ENCODE measurements around the gene CCP110. TPM values are rescaled to one million over a fixed set of nuclear protein-coding genes. Genes with fewer than 3 reads are reported as not detected.

Gene CCP110
- total and polyA plus RNA-seq, 2 of the 13 experiments (the other 11 are each of a cell fraction or from before 2014, with no cell fraction given) = 10.0 to 11.1 TPM

DNA sequence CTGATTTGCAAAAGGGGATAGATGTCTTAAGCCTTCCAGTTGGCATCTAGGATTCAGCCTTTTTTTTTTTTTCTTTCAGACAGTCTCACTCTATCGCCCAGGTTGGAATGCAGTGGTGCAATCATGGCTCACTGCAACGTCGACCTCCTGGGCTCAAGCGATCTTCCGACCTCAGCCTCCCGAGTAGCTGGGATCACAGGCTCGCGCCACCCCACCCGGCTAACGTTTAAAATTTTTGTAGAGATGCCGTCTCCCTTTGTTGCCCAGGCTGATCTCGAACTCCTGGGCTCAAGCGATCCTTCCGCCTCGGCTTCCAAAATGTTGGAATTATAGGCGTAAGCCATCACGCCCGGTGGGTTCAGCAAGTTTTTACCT lies 571 bp upstream of the CCP110 start (continued):
- TF ChIP-seq SRY (CRISPR knock-in tag; IDR thresholded peaks at IDR 0.05) (peak; percentile 16; the same call in 1 of the 2 replicates), ZNF777 (CRISPR knock-in tag; IDR thresholded peaks at IDR 0.05) (peak; percentile 47; the same call in 1 of the 2 replicates), CEBPB (IDR thresholded peaks at IDR 0.05; ENCODE audit: borderline replicate concordance, low read depth, low read length) (peak; percentile 92), SP140L (CRISPR knock-in tag; IDR thresholded peaks at IDR 0.05; ENCODE audit: borderline replicate concordance) (no peak), PBX2 (CRISPR knock-in tag; IDR thresholded peaks at IDR 0.05) (no peak), ADNP (CRISPR knock-in tag; IDR thresholded peaks at IDR 0.05) (0 out of 2 replicates have a peak, but pooled peaks have one; percentile 71), TRIM22 (IDR thresholded peaks at IDR 0.05) (no peak), IRF2 (CRISPR knock-in tag; IDR thresholded peaks at IDR 0.05) (no peak; the same call in 1 of the 2 replicates), NFAT5 (CRISPR knock-in tag; IDR thresholded peaks at IDR 0.05) (peak; percentile 44; the same call in 1 of the 2 replicates)
- TF ChIP-seq, protein P1, sequence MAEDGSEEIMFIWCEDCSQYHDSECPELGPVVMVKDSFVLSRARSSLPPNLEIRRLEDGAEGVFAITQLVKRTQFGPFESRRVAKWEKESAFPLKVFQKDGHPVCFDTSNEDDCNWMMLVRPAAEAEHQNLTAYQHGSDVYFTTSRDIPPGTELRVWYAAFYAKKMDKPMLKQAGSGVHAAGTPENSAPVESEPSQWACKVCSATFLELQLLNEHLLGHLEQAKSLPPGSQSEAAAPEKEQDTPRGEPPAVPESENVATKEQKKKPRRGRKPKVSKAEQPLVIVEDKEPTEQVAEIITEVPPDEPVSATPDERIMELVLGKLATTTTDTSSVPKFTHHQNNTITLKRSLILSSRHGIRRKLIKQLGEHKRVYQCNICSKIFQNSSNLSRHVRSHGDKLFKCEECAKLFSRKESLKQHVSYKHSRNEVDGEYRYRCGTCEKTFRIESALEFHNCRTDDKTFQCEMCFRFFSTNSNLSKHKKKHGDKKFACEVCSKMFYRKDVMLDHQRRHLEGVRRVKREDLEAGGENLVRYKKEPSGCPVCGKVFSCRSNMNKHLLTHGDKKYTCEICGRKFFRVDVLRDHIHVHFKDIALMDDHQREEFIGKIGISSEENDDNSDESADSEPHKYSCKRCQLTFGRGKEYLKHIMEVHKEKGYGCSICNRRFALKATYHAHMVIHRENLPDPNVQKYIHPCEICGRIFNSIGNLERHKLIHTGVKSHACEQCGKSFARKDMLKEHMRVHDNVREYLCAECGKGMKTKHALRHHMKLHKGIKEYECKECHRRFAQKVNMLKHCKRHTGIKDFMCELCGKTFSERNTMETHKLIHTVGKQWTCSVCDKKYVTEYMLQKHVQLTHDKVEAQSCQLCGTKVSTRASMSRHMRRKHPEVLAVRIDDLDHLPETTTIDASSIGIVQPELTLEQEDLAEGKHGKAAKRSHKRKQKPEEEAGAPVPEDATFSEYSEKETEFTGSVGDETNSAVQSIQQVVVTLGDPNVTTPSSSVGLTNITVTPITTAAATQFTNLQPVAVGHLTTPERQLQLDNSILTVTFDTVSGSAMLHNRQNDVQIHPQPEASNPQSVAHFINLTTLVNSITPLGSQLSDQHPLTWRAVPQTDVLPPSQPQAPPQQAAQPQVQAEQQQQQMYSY (CRISPR knock-in tag; IDR thresholded peaks at IDR 0.05) = no peak
- TF ChIP-seq, protein P2, sequence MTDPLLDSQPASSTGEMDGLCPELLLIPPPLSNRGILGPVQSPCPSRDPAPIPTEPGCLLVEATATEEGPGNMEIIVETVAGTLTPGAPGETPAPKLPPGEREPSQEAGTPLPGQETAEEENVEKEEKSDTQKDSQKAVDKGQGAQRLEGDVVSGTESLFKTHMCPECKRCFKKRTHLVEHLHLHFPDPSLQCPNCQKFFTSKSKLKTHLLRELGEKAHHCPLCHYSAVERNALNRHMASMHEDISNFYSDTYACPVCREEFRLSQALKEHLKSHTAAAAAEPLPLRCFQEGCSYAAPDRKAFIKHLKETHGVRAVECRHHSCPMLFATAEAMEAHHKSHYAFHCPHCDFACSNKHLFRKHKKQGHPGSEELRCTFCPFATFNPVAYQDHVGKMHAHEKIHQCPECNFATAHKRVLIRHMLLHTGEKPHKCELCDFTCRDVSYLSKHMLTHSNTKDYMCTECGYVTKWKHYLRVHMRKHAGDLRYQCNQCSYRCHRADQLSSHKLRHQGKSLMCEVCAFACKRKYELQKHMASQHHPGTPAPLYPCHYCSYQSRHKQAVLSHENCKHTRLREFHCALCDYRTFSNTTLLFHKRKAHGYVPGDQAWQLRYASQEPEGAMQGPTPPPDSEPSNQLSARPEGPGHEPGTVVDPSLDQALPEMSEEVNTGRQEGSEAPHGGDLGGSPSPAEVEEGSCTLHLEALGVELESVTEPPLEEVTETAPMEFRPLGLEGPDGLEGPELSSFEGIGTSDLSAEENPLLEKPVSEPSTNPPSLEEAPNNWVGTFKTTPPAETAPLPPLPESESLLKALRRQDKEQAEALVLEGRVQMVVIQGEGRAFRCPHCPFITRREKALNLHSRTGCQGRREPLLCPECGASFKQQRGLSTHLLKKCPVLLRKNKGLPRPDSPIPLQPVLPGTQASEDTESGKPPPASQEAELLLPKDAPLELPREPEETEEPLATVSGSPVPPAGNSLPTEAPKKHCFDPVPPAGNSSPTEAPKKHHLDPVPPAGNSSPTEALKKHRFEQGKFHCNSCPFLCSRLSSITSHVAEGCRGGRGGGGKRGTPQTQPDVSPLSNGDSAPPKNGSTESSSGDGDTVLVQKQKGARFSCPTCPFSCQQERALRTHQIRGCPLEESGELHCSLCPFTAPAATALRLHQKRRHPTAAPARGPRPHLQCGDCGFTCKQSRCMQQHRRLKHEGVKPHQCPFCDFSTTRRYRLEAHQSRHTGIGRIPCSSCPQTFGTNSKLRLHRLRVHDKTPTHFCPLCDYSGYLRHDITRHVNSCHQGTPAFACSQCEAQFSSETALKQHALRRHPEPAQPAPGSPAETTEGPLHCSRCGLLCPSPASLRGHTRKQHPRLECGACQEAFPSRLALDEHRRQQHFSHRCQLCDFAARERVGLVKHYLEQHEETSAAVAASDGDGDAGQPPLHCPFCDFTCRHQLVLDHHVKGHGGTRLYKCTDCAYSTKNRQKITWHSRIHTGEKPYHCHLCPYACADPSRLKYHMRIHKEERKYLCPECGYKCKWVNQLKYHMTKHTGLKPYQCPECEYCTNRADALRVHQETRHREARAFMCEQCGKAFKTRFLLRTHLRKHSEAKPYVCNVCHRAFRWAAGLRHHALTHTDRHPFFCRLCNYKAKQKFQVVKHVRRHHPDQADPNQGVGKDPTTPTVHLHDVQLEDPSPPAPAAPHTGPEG (CRISPR knock-in tag; IDR thresholded peaks at IDR 0.05) = peak; percentile 64; the same call in 1 of the 2 replicates
